GM21717 (cell line): ENCODE results near the gene KLHL24.
"Not testable (repeated sequence)": the region's sequence is repeated elsewhere in the genome, so short reads cannot be mapped to it uniquely, and the experiment has no call there.

Source experiments
- ATAC-seq: cut with Tn5 transposase; IDR thresholded peaks from one replicate; pipeline ENCODE4 v1.9.1; 2021; ENCODE audit warnings: mild to moderate bottlenecking, moderate library complexity; ENCODE audit not compliant: unreplicated experiment

KLHL24 gene

GRCh38 chr3:183695569-183696364 is 60.3 kb downstream of the KLHL24 start:
- no peak for ATAC-seq

DNA sequence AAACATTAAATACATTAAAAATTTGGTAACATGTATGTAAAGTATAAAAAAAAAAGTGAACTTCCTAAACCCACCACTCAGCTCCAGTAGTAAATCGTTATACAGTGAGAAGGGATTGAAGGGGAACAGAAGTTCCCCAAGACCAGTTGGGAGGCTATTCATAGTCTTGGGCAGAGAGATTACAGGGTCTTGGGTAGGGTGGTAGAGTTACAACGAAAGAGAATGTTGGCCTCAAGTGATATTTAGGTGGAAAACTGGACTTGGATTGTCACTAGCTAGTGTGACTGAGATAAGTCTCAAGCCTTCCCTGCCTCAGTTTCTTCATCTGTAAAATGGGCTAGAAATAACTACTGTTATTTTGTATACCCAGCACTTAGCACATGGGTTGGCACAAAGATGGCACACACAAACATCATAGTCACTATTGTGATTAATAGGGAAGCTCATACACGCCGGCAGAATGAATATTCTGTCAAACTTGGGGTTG is 61.7 kb downstream of the KLHL24 start:
- ATAC-seq = no peak

- peak; percentile 68 for ATAC-seq
Measured at GRCh38 chr3:183697610-183698317, 62.3 kb downstream of the KLHL24 start, which contains the start of gene YEATS2. TSS of gene YEATS2 (plus strand) at chr3:183697797. CDS start at chr3:183715163, 17,366 bp downstream.

DNA sequence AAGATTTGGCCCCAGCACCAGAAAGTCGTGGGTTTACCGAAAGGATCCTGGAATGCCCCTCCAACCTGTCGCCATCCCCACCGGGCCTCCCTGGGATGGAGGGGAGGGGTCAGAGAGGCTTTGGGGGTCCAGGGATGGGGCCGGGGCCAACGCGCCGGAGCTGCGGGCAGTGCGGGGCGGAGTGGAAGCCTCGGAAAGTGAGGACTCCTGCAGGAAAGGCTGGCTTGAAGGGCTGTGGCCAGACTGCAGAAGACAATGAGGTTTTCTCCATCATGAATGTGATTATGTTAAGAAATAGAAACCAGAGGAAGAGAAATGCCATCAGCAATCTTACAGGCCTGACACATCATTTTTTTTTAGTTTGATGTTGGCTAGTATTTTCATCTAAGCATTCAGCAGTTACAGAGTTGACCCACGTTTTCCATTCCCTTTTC is 62.9 kb downstream of the KLHL24 start:
- ATAC-seq = peak; percentile 26

DNA sequence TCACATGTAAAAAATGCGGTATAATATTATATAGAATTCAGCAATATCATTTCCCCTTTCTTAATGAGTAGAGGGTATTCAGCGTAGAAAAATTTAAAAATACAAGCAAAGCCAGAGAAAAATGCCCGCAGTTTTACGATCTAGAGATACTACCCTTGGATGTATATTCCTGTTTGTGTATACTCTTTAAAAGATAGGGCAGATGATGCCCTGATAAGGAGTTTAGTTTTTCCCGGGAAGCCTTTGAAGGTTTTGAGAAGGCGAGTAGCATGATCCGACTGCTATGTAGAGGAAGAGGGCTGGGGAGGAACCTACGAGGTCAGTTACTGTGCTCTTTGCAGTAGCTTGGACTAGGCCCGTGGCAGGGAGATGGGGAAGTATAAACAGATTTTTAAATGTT is 63.3 kb downstream of the KLHL24 start:
- ATAC-seq = no peak

DNA sequence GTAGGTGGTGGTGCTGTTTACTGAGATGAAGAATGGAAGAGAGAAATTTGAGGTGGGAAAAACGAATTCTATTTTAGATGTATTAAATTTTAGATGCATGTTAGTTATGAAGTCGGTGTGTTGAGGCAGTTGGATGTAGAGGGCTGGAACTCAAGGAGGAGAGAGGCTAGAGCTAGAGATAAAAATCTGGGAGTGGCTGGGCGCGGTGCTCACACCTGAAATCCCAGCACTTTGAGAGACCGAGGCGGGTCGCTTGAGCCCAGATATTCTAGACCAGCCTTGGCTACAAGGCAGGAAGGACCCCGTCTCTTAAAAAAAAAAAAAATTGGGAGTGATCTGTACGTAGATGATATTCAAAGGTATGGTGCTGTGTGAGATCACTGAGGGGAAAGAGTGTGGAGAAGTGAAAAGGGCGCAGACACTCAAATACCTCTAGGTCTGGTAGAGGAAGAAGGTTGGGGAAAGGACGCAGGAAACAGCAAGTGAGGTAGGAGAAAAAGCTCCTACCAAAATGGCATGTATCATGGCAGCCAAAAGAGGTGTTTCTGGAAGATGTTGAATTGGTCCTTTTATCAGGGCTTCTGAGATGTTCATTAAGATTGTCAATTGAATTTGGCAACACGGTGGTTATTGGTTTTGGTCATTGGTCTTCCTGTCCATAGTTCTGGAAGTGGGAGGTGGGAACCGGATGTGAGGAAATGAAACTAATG is 64.0 kb downstream of the KLHL24 start:
- ATAC-seq = no peak

- no peak for ATAC-seq
Measured at GRCh38 chr3:183701744-183702143, 66.3 kb downstream of the KLHL24 start.

GRCh38 chr3:183703892-183704291 is 68.5 kb downstream of the KLHL24 start:
- not testable (repeated sequence) for ATAC-seq

GRCh38 chr3:183710231-183710630 is 74.8 kb downstream of the KLHL24 start:
- ATAC-seq = no peak

DNA sequence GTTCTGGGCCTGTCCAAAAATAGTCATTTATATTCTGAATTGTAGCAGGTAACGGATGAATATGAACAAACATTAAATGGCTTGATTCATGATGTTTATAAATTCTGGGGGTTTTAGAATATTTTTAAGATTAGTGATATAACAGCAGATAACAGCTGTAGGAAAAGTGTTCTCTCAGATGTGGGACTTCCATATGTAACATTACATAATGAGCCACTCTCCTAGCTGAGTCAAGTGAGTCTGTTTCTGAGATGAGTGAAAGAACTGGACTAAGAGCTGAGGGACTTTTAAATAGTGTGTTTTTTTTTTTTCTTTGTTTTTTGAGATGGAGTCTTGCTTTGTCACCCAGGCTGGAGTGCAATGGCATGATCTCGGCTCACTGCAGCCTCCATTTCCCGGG is 76.1 kb downstream of the KLHL24 start:
- no peak for ATAC-seq

DNA sequence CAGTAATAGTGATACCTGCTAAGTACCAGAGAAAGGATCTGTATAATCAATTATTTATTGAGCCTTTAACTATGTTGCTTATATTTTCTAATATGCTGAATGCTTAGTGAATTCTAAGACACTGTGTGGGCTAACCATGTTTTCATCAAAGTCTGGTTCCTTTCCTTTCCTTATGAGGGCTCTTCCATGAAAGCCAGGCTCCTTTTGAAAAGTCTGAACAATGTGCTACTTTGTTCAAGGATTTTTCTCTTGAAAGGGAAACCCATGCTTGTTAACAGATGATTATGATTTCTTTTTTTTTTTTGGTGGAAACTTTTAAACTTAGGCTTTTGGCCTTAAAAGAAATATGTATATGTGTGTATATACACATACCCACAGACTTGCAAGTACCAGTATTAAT is 79.2 kb downstream of the KLHL24 start:
- no peak for ATAC-seq

- ATAC-seq = no peak
Measured at GRCh38 chr3:183718012-183718411, 82.6 kb downstream of the KLHL24 start.

DNA sequence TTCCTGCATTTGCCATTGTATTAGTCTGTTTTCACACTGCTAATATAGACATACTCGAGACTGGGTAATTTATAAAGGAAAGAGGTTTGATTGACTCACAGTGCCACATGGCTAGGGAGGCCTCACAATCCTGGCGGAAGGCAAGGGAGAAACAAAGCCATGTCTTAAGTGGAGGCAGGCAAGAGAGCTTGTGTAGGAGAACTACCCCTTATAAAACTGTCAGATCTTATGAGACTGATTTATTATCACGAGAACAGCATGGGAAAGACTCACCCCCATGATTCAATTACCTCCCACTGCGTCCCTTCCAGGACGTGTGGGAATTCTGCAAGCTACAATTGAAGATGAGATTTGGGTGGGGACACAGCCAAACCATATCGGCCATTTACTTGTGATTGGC is 90.0 kb downstream of the KLHL24 start:
- ATAC-seq = no peak

- ATAC-seq = no peak
Measured at GRCh38 chr3:183728204-183728603, 92.8 kb downstream of the KLHL24 start.

- ATAC-seq = no peak
Measured at GRCh38 chr3:183730361-183730760, 94.9 kb downstream of the KLHL24 start.

- no peak for ATAC-seq
Measured at GRCh38 chr3:183731611-183732010, 96.2 kb downstream of the KLHL24 start.

DNA sequence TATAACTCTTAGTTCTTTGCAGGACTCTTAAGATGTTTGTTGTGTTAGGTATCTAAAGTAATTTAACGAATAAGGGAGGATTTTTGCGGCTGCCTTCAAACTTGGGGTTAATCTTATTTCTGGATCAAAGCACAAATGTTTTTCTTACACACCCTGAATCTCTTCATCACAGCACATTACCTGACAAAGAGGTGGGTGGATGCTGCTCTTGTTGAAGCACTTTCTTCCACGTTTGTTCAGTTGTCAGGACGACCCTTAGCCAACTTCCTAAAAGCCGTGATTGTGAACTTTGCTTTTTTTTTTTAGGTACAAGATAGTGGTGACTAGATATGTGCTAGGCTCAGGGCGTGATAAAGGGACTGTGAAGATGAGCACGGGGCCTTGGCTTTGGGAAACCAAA is 98.1 kb downstream of the KLHL24 start:
- no peak for ATAC-seq
